ENCODE data around the gene TADA3.

DNA sequence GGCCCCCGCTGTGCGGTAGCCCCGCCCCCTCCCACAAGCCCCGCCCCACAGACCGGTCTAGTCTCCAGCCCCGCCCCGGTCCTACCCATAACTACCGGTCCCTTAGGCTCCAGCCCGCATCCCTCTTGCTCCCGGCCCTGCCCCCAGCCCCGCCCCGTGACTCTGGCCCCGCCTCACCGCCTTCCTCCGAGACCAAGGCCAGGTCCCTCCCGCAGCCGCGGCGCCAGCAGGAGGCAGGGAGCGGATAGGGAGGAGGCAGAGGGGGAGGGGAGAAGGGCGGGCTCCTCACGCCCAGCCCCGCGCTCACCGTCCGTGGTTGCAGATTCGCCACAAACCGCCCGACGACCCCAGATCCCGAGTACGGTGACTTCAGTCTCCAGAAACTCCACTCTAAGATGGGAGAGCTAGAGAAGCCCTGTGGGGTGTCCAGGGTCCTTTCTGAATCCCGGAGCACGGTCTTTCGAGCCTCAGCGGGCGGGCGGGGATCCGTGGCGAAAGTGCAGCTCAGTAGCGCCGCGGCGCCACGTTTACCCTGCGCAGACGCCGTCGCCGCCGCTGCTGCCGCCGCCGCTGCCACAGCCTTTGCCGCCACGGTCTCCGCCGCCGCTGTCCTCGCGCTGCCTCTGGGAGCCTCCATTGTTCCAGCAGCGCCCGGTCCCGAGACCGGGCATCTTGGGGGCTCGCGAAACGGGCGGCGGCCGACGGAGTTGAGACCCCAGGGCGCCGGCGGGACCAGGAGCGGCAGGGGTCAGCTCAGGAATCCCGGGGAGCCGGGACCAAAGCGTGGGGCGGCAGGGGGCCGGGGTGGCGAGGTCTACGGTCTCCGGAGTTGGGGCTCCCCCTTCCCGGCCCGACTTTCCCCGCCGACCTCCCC is 60.8 kb downstream of the TADA3 start, which contains the start of gene BRPF1:
- TF ChIP-seq, protein P1, sequence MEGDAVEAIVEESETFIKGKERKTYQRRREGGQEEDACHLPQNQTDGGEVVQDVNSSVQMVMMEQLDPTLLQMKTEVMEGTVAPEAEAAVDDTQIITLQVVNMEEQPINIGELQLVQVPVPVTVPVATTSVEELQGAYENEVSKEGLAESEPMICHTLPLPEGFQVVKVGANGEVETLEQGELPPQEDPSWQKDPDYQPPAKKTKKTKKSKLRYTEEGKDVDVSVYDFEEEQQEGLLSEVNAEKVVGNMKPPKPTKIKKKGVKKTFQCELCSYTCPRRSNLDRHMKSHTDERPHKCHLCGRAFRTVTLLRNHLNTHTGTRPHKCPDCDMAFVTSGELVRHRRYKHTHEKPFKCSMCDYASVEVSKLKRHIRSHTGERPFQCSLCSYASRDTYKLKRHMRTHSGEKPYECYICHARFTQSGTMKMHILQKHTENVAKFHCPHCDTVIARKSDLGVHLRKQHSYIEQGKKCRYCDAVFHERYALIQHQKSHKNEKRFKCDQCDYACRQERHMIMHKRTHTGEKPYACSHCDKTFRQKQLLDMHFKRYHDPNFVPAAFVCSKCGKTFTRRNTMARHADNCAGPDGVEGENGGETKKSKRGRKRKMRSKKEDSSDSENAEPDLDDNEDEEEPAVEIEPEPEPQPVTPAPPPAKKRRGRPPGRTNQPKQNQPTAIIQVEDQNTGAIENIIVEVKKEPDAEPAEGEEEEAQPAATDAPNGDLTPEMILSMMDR (IDR thresholded peaks at IDR 0.05): peak in 1 of 3 experiments; percentile 15
- no peak for TF ChIP-seq POLR2A (IDR thresholded peaks at IDR 0.05)

All from vagina (tissue), 2 donors.